DND-41 (cell line): ENCODE measurements around the gene GJD3.

Experiments
- EZH2 ChIP-seq: IDR thresholded peaks from 3 replicates; pipeline ENCODE4 v1.6.1; 2012; ENCODE audit warnings: borderline replicate concordance, low read depth, mild to moderate bottlenecking, moderate library complexity, low read length, inconsistent platforms; ENCODE audit not compliant: severe bottlenecking
- TF ChIP-seq, protein P1 (sequence below): IDR thresholded peaks from 2 replicates; pipeline ENCODE4 v1.5.1; 2012; ENCODE audit warnings: borderline replicate concordance, low read length, moderate library complexity, mild to moderate bottlenecking; ENCODE audit not compliant: poor library complexity, severe bottlenecking; ENCODE audit errors: extremely low read depth

DNA sequence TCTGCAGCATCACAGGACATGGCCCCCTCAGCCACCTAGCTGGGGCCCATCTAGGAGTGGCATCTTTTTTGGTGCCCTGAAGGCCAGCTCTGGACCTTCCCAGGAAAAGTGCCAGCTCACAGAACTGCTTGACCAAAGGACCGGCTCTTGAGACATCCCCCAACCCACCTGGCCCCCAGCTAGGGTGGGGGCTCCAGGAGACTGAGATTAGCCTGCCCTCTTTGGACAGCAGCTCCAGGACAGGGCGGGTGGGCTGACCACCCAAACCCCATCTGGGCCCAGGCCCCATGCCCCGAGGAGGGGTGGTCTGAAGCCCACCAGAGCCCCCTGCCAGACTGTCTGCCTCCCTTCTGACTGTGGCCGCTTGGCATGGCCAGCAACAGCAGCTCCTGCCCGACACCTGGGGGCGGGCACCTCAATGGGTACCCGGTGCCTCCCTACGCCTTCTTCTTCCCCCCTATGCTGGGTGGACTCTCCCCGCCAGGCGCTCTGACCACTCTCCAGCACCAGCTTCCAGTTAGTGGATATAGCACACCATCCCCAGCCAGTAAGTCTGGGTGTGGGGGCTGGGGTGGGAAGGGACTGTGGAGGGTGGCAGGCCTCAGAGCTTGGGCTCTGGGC is 33.6 kb downstream of the GJD3 start:
- TF ChIP-seq, protein P1, sequence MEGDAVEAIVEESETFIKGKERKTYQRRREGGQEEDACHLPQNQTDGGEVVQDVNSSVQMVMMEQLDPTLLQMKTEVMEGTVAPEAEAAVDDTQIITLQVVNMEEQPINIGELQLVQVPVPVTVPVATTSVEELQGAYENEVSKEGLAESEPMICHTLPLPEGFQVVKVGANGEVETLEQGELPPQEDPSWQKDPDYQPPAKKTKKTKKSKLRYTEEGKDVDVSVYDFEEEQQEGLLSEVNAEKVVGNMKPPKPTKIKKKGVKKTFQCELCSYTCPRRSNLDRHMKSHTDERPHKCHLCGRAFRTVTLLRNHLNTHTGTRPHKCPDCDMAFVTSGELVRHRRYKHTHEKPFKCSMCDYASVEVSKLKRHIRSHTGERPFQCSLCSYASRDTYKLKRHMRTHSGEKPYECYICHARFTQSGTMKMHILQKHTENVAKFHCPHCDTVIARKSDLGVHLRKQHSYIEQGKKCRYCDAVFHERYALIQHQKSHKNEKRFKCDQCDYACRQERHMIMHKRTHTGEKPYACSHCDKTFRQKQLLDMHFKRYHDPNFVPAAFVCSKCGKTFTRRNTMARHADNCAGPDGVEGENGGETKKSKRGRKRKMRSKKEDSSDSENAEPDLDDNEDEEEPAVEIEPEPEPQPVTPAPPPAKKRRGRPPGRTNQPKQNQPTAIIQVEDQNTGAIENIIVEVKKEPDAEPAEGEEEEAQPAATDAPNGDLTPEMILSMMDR = no peak
- TF ChIP-seq EZH2 = no peak
